H1 (cell line): Measurements from ENCODE around the gene ZNF511. TPM values are rescaled to one million over a fixed set of nuclear protein-coding genes. Genes with fewer than 3 reads are reported as not detected.

Source experiments
- CTCF ChIA-PET: fragments of 300-600 bp; sonication (Branson Sonifier 250); formaldehyde crosslinking; loops from one replicate; lab custom pipeline; 2021; ENCODE audit not compliant: partially characterized antibody; lab: Charles Lee
- POLR2A ChIA-PET: fragments of 300-600 bp; sonication (Branson Sonifier 250); formaldehyde crosslinking; loops from one replicate; lab custom pipeline; 2021; ENCODE audit warnings: inconsistent platforms; ENCODE audit not compliant: partially characterized antibody; lab: Charles Lee
- DNase-seq, 2 experiments: peaks; one replicate each; pipeline versions ENCODE4 v3.0.0 to v3.0.0-alpha.2; 2010 to 2022; ENCODE audit warnings: low spot score in 2 of 2, low read depth in 1 of 2, mixed read lengths in 1 of 2
- FAIRE-seq: peaks from 2 replicates; lab custom pipeline; 2011; peaks lifted over from hg19 to GRCh38; lab: Jason Lieb, UNC
- H2AFZ ChIP-seq: 2 replicates; pipeline ENCODE4 v1.8.1; 2012; ENCODE audit warnings: low read length, inconsistent platforms
- H2AK5ac ChIP-seq: 2 replicates; pipeline ENCODE4 v1.6.1; 2013; ENCODE audit warnings: low read depth, low read length
- H2BK120ac ChIP-seq: replicated peaks from 2 replicates; pipeline ENCODE3; 2013; ENCODE audit warnings: low read depth, low read length, inconsistent platforms
- H2BK12ac ChIP-seq: 2 replicates; pipeline ENCODE4 v1.6.1; 2013; ENCODE audit warnings: low read depth, low read length
- H2BK15ac ChIP-seq: 2 replicates; pipeline ENCODE4 v1.6.1; 2013; ENCODE audit warnings: low read length
- H2BK20ac ChIP-seq: 2 replicates; pipeline ENCODE4 v1.6.1; 2013; ENCODE audit warnings: low read length
- H2BK5ac ChIP-seq: 2 replicates; pipeline ENCODE4 v1.6.1; 2013; ENCODE audit warnings: low read depth, low read length
- H3K14ac ChIP-seq: 2 replicates; pipeline ENCODE4 v1.6.1; 2013; ENCODE audit warnings: inconsistent platforms; ENCODE audit not compliant: insufficient read length
- H3K18ac ChIP-seq: 2 replicates; pipeline ENCODE4 v1.6.1; 2013; ENCODE audit warnings: low read length; ENCODE audit errors: extremely low read depth
- H3K23ac ChIP-seq: 2 replicates; pipeline ENCODE4 v1.6.1; 2013; ENCODE audit warnings: inconsistent platforms; ENCODE audit not compliant: insufficient read length
- H3K23me2 ChIP-seq: 2 replicates; pipeline ENCODE4 v1.6.1; 2013; ENCODE audit warnings: low read depth, low read length
- H3K27ac ChIP-seq: 2 replicates; pipeline ENCODE4 v1.6.1; 2011; ENCODE audit warnings: low read depth, low read length, inconsistent platforms
- H3K27me3 ChIP-seq, 4 experiments: replicated peaks in 1 of 4; 1 replicate in 1 of 4; 2 replicates in 3 of 4; pipeline versions ENCODE4 v1.6.1 to v1.8.1; 2011 to 2013; ENCODE audit warnings: low read length in 3 of 4, mild to moderate bottlenecking in 3 of 4, inconsistent platforms in 2 of 4, mixed read lengths in 2 of 4, moderate library complexity in 1 of 4; ENCODE audit not compliant: control insufficient read depth in 3 of 4, insufficient read depth in 3 of 4; ENCODE audit errors: extremely low read depth in 1 of 4
- H3K36me3 ChIP-seq, 4 experiments: 2 replicates each; pipeline versions ENCODE4 v1.6.1 to v1.8.1; 2011 to 2013; ENCODE audit warnings: mild to moderate bottlenecking in 4 of 4, low read length in 3 of 4, moderate library complexity in 2 of 4, control low read depth in 1 of 4, inconsistent platforms in 1 of 4; ENCODE audit not compliant: insufficient read depth in 4 of 4, control insufficient read depth in 2 of 4
- H3K4ac ChIP-seq: replicated peaks from 2 replicates; pipeline ENCODE3; 2013; ENCODE audit warnings: low read length, low read depth, mixed read lengths, inconsistent platforms; ENCODE audit not compliant: insufficient read length
- H3K4me1 ChIP-seq, 4 experiments: replicated peaks in 1 of 4; 1 replicate in 1 of 4; 2 replicates in 3 of 4; pipeline versions ENCODE4 v1.6.1 to v1.8.1; 2011 to 2013; ENCODE audit warnings: low read length in 3 of 4, inconsistent platforms in 2 of 4, mixed read lengths in 1 of 4; ENCODE audit not compliant: insufficient read depth in 4 of 4, control insufficient read depth in 3 of 4
- H3K4me2 ChIP-seq, 2 experiments: 2 replicates each; pipeline versions ENCODE4 v1.6.1 to v1.8.1; 2011 to 2013; ENCODE audit warnings: low read depth in 2 of 2, low read length in 2 of 2, control low read depth in 1 of 2, inconsistent platforms in 1 of 2, mild to moderate bottlenecking in 1 of 2; ENCODE audit not compliant: insufficient read depth in 1 of 2
- H3K4me3 ChIP-seq, 4 experiments: fragments of 200-600, 300-600 bp in 1 of 4; sonication (generic), shearing (Covaris generic), sonication (Bioruptor Twin) in 1 of 4; 2 replicates each; pipeline versions ENCODE4 v1.5.1 to v1.8.1; 2011 to 2016; ENCODE audit warnings: low read length in 4 of 4, low read depth in 3 of 4, control low read depth in 2 of 4, inconsistent platforms in 2 of 4, mild to moderate bottlenecking in 2 of 4, mixed read lengths in 1 of 4, moderate library complexity in 1 of 4; ENCODE audit not compliant: insufficient read depth in 2 of 4; ENCODE audit errors: extremely low read depth in 1 of 4
- H3K56ac ChIP-seq: replicated peaks from 2 replicates; pipeline ENCODE3; 2013; ENCODE audit warnings: low read depth, mild to moderate bottlenecking, mixed read lengths, low read length, inconsistent platforms; ENCODE audit not compliant: insufficient read length
- H3K79me1 ChIP-seq: 2 replicates; pipeline ENCODE4 v1.6.1; 2013; ENCODE audit warnings: low read depth, low read length, control low read depth
- H3K79me2 ChIP-seq, 2 experiments: 2 replicates each; pipeline versions ENCODE4 v1.6.1 to v1.8.1; 2012 to 2013; ENCODE audit warnings: low read length in 2 of 2, mild to moderate bottlenecking in 2 of 2, inconsistent platforms in 1 of 2; ENCODE audit not compliant: insufficient read depth in 2 of 2, control insufficient read depth in 1 of 2
- H3K9ac ChIP-seq, 4 experiments: replicated peaks in 1 of 4; 1 replicate in 1 of 4; 2 replicates in 3 of 4; pipeline versions ENCODE4 v1.6.1 to v1.8.1; 2011 to 2013; ENCODE audit warnings: low read depth in 3 of 4, low read length in 3 of 4, control low read depth in 2 of 4, mild to moderate bottlenecking in 2 of 4, moderate library complexity in 2 of 4, inconsistent platforms in 1 of 4; ENCODE audit errors: extremely low read depth in 1 of 4
- H3K9me3 ChIP-seq, 2 experiments: 2 replicates each; pipeline versions ENCODE4 v1.6.1 to v1.8.1; 2012 to 2013; ENCODE audit warnings: mild to moderate bottlenecking in 2 of 2, moderate library complexity in 2 of 2, control low read depth in 1 of 2, inconsistent platforms in 1 of 2, low read depth in 1 of 2, low read length in 1 of 2, mixed read lengths in 1 of 2; ENCODE audit not compliant: insufficient read depth in 2 of 2
- H4K20me1 ChIP-seq, 2 experiments: replicated peaks in 1 of 2; 2 replicates each; pipeline versions ENCODE3 to v1.8.1; 2011 to 2013; ENCODE audit warnings: inconsistent platforms in 2 of 2, low read length in 2 of 2, mild to moderate bottlenecking in 1 of 2; ENCODE audit not compliant: insufficient read depth in 2 of 2, control insufficient read depth in 1 of 2
- H4K5ac ChIP-seq: 2 replicates; pipeline ENCODE4 v1.6.1; 2013; ENCODE audit warnings: low read length, low read depth, mixed read lengths, inconsistent platforms; ENCODE audit not compliant: insufficient read length
- H4K8ac ChIP-seq: 2 replicates; pipeline ENCODE4 v1.8.0; 2013; ENCODE audit warnings: mild to moderate bottlenecking, moderate library complexity, low read length, inconsistent platforms; ENCODE audit not compliant: insufficient read depth; ENCODE audit errors: extremely low read depth
- H4K91ac ChIP-seq: replicated peaks from 2 replicates; pipeline ENCODE3; 2013; ENCODE audit warnings: low read length, mixed read lengths, inconsistent platforms; ENCODE audit not compliant: insufficient read length
- ATF2 ChIP-seq: IDR thresholded peaks from 2 replicates; pipeline ENCODE4 v1.6.1; 2012; ENCODE audit warnings: low read length, inconsistent platforms
- CREB1 ChIP-seq: IDR thresholded peaks from 2 replicates; pipeline ENCODE4 v1.6.1; 2012; ENCODE audit warnings: inconsistent platforms
- EGR1 ChIP-seq: IDR thresholded peaks from 2 replicates; pipeline ENCODE4 v1.6.1; 2011; ENCODE audit warnings: low read depth, low read length, borderline replicate concordance
- GABPA ChIP-seq: IDR thresholded peaks from 2 replicates; pipeline ENCODE4 v1.6.1; 2011; ENCODE audit warnings: mild to moderate bottlenecking, low read length, moderate library complexity, borderline replicate concordance; ENCODE audit not compliant: insufficient read depth
- GTF2F1 ChIP-seq: IDR thresholded peaks from 2 replicates; pipeline ENCODE4 v1.6.1; 2012; ENCODE audit warnings: low read depth, low read length, improper control_type of control experiment, borderline replicate concordance
- HDAC6 ChIP-seq: IDR thresholded peaks from one replicate; pipeline ENCODE4 v1.7.1; 2012; ENCODE audit warnings: low read depth, mild to moderate bottlenecking, inconsistent platforms, low read length, moderate library complexity
- JUND ChIP-seq: IDR thresholded peaks from 2 replicates; pipeline ENCODE4 v1.6.1; 2011; ENCODE audit warnings: mild to moderate bottlenecking, improper control_type of control experiment, low read length
- KDM1A ChIP-seq: fragments of 200-600, 300-600 bp; sonication (generic); IDR thresholded peaks from 2 replicates; pipeline ENCODE4 v1.7.1; 2016; ENCODE audit warnings: mild to moderate bottlenecking, low read length, borderline replicate concordance
- PHF8 ChIP-seq: fragments of 200-600 bp; sonication (generic); conservative IDR thresholded peaks from 2 replicates; pipeline ENCODE4 v1.7.1; 2012; ENCODE audit warnings: low read depth, mild to moderate bottlenecking, inconsistent platforms, low read length, moderate library complexity
- RXRA ChIP-seq: IDR thresholded peaks from 2 replicates; pipeline ENCODE4 v1.6.1; 2011; ENCODE audit warnings: low read depth, mild to moderate bottlenecking, low read length, moderate library complexity; ENCODE audit not compliant: insufficient read depth
- SP1 ChIP-seq: IDR thresholded peaks from 2 replicates; pipeline ENCODE4 v1.6.1; 2011; ENCODE audit warnings: low read depth, low read length
- SUZ12 ChIP-seq: fragments of 200-600 bp; sonication (generic); IDR thresholded peaks from 2 replicates; pipeline ENCODE4 v1.6.1; 2012; ENCODE audit warnings: mild to moderate bottlenecking, inconsistent platforms, low read length, moderate library complexity, mixed read lengths
- YY1 ChIP-seq: IDR thresholded peaks from 2 replicates; pipeline ENCODE4 v1.6.1; 2011; ENCODE audit warnings: low read depth, mild to moderate bottlenecking, low read length
- WGBS, 2 experiments: shearing (Covaris generic) in 1 of 2; methylation state at CpG; one replicate each; pipeline versions ENCODE4 v1.1.6 to v1.1.7; 2013 to 2015; ENCODE audit warnings: low lambda C conversion rate in 2 of 2, mixed read lengths in 2 of 2, inconsistent platforms in 1 of 2, low coverage in 1 of 2, missing lambda C conversion rate in 1 of 2; ENCODE audit not compliant: insufficient replicate concordance in 2 of 2, insufficient coverage in 1 of 2, insufficient read length in 1 of 2; ENCODE audit errors: extremely low coverage in 1 of 2, missing lambda C conversion rate in 1 of 2; 5-methylcytosine and 5-hydroxymethylcytosine counted together
- polyA plus RNA-seq, 7 experiments: library from polyadenylated mRNA; depleted of rRNA in 3 of 7; stranded (reverse) in 5 of 7; unstranded in 2 of 7; fragments of >200 nt in 5 of 7; fragments of 200-250 nt in 2 of 7; gene quantifications; 1 replicate in 5 of 7; 2 replicates in 1 of 7; 4 replicates in 1 of 7; pipeline versions ENCODE4 v1.2.1 to v1.2.3, GENCODE V29; 2011 to 2013; ENCODE audit warnings: missing spikeins in 2 of 7, mixed read lengths in 2 of 7
- total RNA-seq: library from RNA; stranded (reverse); fragmentation: NEBNext Ultra II Directional; extraction: Animal tissue kit (Norgen Biotek cat#: 25700); gene quantifications from 2 replicates; pipeline ENCODE4 v1.2.1, GENCODE V29; 2021

Gene ZNF511
- total and polyA plus RNA-seq, 2 of the 8 experiments (the other 6 are each of a cell fraction or from before 2014, with no cell fraction given) = 55.4 to 71.7 TPM

- no peak overlapping the region for H4K91ac ChIP-seq
- no peak overlapping the region for H2BK5ac ChIP-seq
- no peak overlapping the region for H4K5ac ChIP-seq
- peaks cover 5% of the 10 kb centered on the region; the same call in 1 of the 2 replicates for H3K23me2 ChIP-seq
- peaks cover 0 to 4% (median 3%) of the 10 kb centered on the region in 4 experiments; a peak in 5 of 7 replicates for H3K27me3 ChIP-seq
- H3K4me3 ChIP-seq = no peak overlapping the region
- no peak overlapping the region for H3K9ac ChIP-seq
- no peaks in the 10 kb centered on the region for H3K79me1 ChIP-seq
- H2BK15ac ChIP-seq = no peak overlapping the region
- H3K79me2 ChIP-seq = no peaks in the 10 kb centered on the region
- DNase-seq (no peak), FAIRE-seq (no peak)
- H3K56ac ChIP-seq = no peak overlapping the region
- no peak overlapping the region for H3K4ac ChIP-seq
- no peak overlapping the region for H2BK12ac ChIP-seq
- no peak overlapping the region for H3K4me2 ChIP-seq
- no peak overlapping the region for H3K27ac ChIP-seq
- 86% methylated on average over 7 of the region's 15 CpGs; no CpG with 5 or more reads in 1 of the 2 experiments for WGBS, 2 experiments
- ChIA-PET CTCF (interaction anchor here (0.7 to 2.7 kb wide), 5 partner anchors 20 to 801 kb away, joined by 3 to 12 read pairs (median 3); no protein-coding TSS in a partner anchor), POLR2A (interaction anchor here (1.3 kb wide), 1 partner anchor 22 kb away, joined by 4 read pairs; no protein-coding TSS in a partner anchor)
- no peak overlapping the region for H3K14ac ChIP-seq
- H4K8ac ChIP-seq = no peak overlapping the region
- no peak overlapping the region for H3K18ac ChIP-seq
- H3K4me1 ChIP-seq = peaks cover 0 to 8% (median 6%) of the 10 kb centered on the region in 4 experiments; a peak in 5 of 7 replicates
- H3K23ac ChIP-seq = no peak overlapping the region
- H3K36me3 ChIP-seq = peaks cover 7 to 39% (median 21%) of the 10 kb centered on the region in 4 experiments
- H2BK120ac ChIP-seq = no peak overlapping the region
- no peak overlapping the region for H2AK5ac ChIP-seq
- no peak overlapping the region for H2BK20ac ChIP-seq
- no peak overlapping the region for H2AFZ ChIP-seq
- no peaks in the 10 kb centered on the region for H3K9me3 ChIP-seq
- peaks cover 0 to 10% of the 10 kb centered on the region in 2 experiments for H4K20me1 ChIP-seq
- no peak for TF ChIP-seq KDM1A
- TF ChIP-seq CREB1 = no peak
- no peak for TF ChIP-seq HDAC6
- no peak for TF ChIP-seq YY1
- no peak for TF ChIP-seq ATF2
- no peak for TF ChIP-seq PHF8
- TF ChIP-seq SUZ12 = no peak
- no peak for TF ChIP-seq EGR1
- TF ChIP-seq JUND = no peak
- TF ChIP-seq GTF2F1 = no peak
- no peak for TF ChIP-seq SP1
- TF ChIP-seq RXRA = no peak
- TF ChIP-seq GABPA = no peak
Measured at GRCh38 chr10:133281084-133281483, 27.6 kb upstream of the ZNF511 start.
